Right lobe of liver (tissue), 6 donors: ENCODE measurements around the gene TRIM4. TPM values are rescaled to one million over a fixed set of nuclear protein-coding genes. Genes with fewer than 3 reads are reported as not detected.
"Not testable (repeated sequence)": the region's sequence is repeated elsewhere in the genome, so short reads cannot be mapped to it uniquely, and the experiment has no call there.

Experiments used
- ATAC-seq, 4 donors: fragments of 200-7000 bp; cut with Tn5 transposase; one replicate each; pipeline ENCODE4 v1.9.1; 2020; ENCODE audit warnings: mild to moderate bottlenecking in 4 of 4, moderate library complexity in 4 of 4
- DNase-seq, 3 donors: peaks; one replicate each; pipeline ENCODE4 v3.0.0-alpha.2; 2020
- H3K27ac ChIP-seq, 3 donors: fragments of 200-600 bp; one replicate each; pipeline ENCODE4 v1.8.0; 2022
- H3K27me3 ChIP-seq, 2 donors: fragments of 200-600 bp; one replicate each; pipeline ENCODE4 v1.8.0; 2022
- H3K36me3 ChIP-seq, 4 donors: fragments of 200-600 bp; sonication (generic) in 1 of 4; one replicate each; pipeline versions ENCODE4 v1.5.1 to v1.8.0; 2017 to 2022; ENCODE audit warnings: control low read depth in 1 of 4
- H3K4me1 ChIP-seq, 4 donors: fragments of 200-600 bp; sonication (generic) in 1 of 4; one replicate each; pipeline versions ENCODE4 v1.5.1 to v1.8.0; 2017 to 2022; ENCODE audit warnings: control low read depth in 1 of 4
- H3K4me3 ChIP-seq, 3 donors: fragments of 200-600 bp; one replicate each; pipeline ENCODE4 v1.8.0; 2022
- H3K9me3 ChIP-seq, 4 donors: fragments of 200-600 bp; sonication (generic) in 1 of 4; one replicate each; pipeline versions ENCODE4 v1.5.1 to v1.8.0; 2017 to 2022; ENCODE audit warnings: control low read depth in 1 of 4
- POLR2A ChIP-seq: fragments of 450-650 bp; IDR thresholded peaks from one replicate; pipeline ENCODE4 v1.6.1; 2017; ENCODE audit warnings: antibody characterized with exemption, mild to moderate bottlenecking
- WGBS: methylation state at CpG from one replicate; pipeline ENCODE4 v1.1.6; 2018; ENCODE audit warnings: low coverage, low lambda C conversion rate; ENCODE audit not compliant: insufficient coverage; ENCODE audit errors: missing lambda C conversion rate; 5-methylcytosine and 5-hydroxymethylcytosine counted together
- intact Hi-C, 2 donors: fragments of 100-400 bp; cut with DNase I; formaldehyde crosslinking; loops; one replicate each; pipeline versions ENCODE4 v1.11.2 to v1.14.1; 2022
- total RNA-seq, 6 experiments: library from RNA; depleted of rRNA in 2 of 6; stranded (reverse); fragments of >200 nt in 2 of 6; fragmentation: NEBNext Ultra II Directional in 3 of 6; extraction: Animal tissue kit (Norgen Biotek cat#: 25700) in 3 of 6; gene quantifications; one replicate each; pipeline versions ENCODE4 v1.1.0 to v1.2.4, GENCODE V29; 2016 to 2023
- TF ChIP-seq, protein P1 (sequence below), 4 donors: fragments of 200-600 bp in 3 of 4; fragments of 450-650 bp in 1 of 4; IDR thresholded peaks; one replicate each; pipeline versions ENCODE4 v1.5.1 to v1.8.0; 2016 to 2022; ENCODE audit warnings: antibody characterized with exemption in 4 of 4, mild to moderate bottlenecking in 2 of 4
- donor health status: DM: no; HTN: yes; CAD: no.
- donor health status: DM: no; HTN: no; CAD: no.
- donor health status: DM: no; HTN: no; CAD: no.
- donor health status: DM: no; HTN: yes; CAD: no.
- donor health status: DM: no; HTN: yes; CAD: no.

The TRIM4 gene
- total RNA-seq, 6 experiments from 2014 or later, result 13.3 to 22.6 (median 16.3) TPM

DNA sequence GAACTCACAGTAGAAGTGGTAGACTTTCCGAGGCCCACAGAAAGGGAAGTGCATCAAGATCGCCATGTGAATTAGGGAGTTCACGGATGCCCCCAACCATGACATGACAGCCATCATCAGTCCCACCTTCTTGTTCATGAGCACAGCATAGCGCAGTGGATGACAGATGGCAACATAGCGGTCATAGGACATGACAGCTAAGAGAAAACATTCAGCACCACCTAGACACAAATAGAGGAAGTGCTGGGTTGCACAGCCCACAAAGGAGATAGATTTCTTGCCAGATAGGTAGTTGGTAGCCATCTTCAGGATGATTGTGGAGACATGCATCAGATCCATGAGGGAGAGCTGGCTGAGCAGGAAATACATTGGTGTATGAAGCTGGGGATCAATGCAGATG, 42.8 kb downstream of the TRIM4 start:
- H3K27ac ChIP-seq, result no peak overlapping the region
- H3K36me3 ChIP-seq, result no peaks in the 10 kb centered on the region
- no peaks in the 10 kb centered on the region for H3K27me3 ChIP-seq
- H3K4me1 ChIP-seq, result no peaks in the 10 kb centered on the region
- DNase-seq (no peak), ATAC-seq (no peak)
- H3K9me3 ChIP-seq, result no peaks in the 10 kb centered on the region
- H3K4me3 ChIP-seq, result no peak overlapping the region
- intact Hi-C loops, result no loop called here
- no peak for TF ChIP-seq POLR2A
- TF ChIP-seq, protein P1, sequence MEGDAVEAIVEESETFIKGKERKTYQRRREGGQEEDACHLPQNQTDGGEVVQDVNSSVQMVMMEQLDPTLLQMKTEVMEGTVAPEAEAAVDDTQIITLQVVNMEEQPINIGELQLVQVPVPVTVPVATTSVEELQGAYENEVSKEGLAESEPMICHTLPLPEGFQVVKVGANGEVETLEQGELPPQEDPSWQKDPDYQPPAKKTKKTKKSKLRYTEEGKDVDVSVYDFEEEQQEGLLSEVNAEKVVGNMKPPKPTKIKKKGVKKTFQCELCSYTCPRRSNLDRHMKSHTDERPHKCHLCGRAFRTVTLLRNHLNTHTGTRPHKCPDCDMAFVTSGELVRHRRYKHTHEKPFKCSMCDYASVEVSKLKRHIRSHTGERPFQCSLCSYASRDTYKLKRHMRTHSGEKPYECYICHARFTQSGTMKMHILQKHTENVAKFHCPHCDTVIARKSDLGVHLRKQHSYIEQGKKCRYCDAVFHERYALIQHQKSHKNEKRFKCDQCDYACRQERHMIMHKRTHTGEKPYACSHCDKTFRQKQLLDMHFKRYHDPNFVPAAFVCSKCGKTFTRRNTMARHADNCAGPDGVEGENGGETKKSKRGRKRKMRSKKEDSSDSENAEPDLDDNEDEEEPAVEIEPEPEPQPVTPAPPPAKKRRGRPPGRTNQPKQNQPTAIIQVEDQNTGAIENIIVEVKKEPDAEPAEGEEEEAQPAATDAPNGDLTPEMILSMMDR (IDR thresholded peaks at IDR 0.05), result no peak
- WGBS, result 77% methylated on average over 5 of the region's 5 CpGs

DNA sequence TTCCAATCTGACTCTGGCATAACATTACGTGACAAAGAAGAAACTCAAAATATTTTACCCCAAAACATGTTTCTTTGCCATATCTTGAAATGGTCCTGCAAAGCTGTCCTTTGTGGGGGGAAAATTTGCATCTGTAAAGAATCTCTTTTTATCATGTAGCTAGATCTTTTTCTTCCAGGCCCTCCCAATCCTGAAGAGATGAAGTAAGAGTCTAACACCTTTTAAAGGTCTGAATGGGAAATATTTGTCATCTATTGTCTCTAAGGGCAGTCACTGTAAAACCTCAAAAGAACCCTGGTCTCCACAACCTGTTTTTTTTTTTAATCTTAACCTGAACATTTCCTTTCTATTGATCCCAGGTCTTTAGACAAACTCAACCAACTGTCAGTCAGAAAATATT, 51.1 kb downstream of the TRIM4 start:
- intact Hi-C loops, result no loop called here
- H3K27ac ChIP-seq, result no peak overlapping the region
- WGBS, result 67% methylated on average over 1 of the region's 1 CpG
- H3K4me1 ChIP-seq, result no peaks in the 10 kb centered on the region
- no peak for TF ChIP-seq POLR2A
- TF ChIP-seq, protein P1 (IDR thresholded peaks at IDR 0.05), result no peak
- H3K9me3 ChIP-seq, result no peaks in the 10 kb centered on the region
- peaks cover 0 to 34% (median 2%) of the 10 kb centered on the region in 4 donors for H3K36me3 ChIP-seq
- no peaks in the 10 kb centered on the region for H3K27me3 ChIP-seq
- no peak for ATAC-seq
- no peak overlapping the region for H3K4me3 ChIP-seq
- DNase-seq, result no peak

DNA sequence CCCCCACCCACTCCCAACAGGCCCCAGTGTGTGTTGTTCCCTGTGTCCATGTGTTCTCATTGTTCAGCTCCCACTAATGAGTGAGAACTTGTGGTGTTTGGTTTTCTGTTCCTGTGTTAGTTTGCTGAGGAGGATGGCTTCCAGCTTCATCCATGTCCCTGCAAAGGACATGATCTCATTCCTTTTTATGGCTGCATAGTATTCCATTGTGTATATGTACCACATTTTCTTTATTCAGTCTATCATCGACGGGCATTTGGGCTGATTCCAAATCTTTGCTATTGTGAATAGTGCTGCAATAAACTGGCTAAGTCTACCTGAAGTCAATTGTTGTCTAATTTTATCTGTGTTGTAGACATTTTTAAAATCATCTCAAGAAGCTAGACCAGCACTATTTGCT, 51.9 kb downstream of the TRIM4 start:
- H3K4me1 ChIP-seq, ATAC-seq, DNase-seq, H3K27ac ChIP-seq, H3K9me3 ChIP-seq, H3K27me3 ChIP-seq, intact Hi-C loops, H3K4me3 ChIP-seq: not testable (repeated sequence)
- peaks cover 0 to 42% (median 6%) of the 10 kb centered on the region in 4 donors for H3K36me3 ChIP-seq
- 95% methylated on average over 2 of the region's 2 CpGs for WGBS

DNA sequence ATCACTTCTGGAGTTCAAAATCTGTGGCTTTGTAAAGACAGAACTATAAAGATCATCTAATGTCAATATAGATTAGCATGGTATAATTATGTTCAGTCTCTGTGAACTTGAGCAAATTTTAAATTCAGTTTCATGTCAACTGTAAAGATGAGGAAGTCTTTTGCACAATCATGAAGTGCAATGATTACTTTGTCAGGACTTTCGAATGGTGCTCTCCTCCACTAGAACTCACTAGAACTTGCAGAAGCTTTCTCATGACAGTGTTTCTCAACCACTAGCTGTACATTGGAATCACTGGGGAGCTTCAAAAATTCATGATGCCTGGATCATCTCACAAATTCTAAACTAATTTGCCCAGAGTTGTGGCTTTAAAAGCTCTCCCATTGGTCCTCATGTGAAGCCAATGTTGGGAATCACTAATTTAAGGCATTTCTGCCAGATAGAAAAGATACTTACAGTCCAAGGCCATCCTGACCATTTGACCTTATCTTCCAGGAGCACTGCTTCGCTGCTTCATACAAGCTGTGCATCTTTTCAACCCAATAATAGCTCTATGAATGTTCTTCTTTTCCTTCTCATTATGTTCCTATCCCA, 55.4 kb downstream of the TRIM4 start:
- Histone ChIP-seq H3K4me1 (peaks cover 0 to 4% (median 0%) of the 10 kb centered on the region in 4 donors), H3K27me3 (no peaks in the 10 kb centered on the region), H3K27ac (no peak overlapping the region), H3K36me3 (peaks cover 0 to 77% (median 17%) of the 10 kb centered on the region in 4 donors), H3K4me3 (no peak overlapping the region), H3K9me3 (no peaks in the 10 kb centered on the region)
- no peak for DNase-seq
- TF ChIP-seq POLR2A, result no peak
- TF ChIP-seq, protein P1 (IDR thresholded peaks at IDR 0.05), result no peak
- intact Hi-C loops, result no loop called here
- no peak for ATAC-seq
- 78% methylated on average over 2 of the region's 2 CpGs for WGBS

DNA sequence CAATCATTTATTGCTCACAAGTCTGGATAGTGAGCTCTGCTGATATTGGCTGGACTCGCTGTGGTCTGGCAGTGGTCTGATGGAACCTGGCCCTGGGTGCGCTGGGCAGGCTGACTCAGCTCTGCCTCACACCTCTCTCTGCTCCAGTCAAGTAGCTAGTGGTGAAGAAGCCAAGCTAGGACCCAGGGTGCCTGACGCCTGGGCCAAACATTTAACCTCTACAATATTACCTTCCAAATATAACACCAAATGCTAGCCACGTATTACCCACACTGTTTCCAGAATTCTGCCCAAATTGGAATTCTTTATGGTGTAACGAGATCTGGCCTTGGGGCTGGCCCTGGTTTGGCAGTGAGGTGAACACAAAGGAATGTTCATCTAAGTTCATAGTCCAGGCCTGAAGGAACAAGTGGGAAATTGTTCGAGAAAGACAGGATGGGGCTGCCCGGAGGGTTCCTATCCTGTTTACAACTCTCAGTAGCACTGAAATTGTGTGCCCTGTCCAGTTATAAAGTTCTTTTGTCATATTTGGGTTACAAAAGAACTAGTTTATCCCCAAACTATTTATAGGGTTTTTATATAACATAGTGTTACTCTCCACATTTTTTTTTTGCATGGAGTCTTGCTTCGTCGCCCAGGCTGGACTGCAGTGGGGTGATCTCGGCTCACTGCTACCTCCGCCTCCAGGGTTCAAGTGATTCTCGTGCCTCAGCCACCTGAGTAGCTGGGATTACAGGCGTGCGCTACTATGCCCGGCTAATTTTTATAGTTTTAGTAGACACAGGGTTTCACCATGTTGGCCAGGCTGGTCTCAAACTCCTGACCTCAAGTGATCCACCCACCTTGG, 58.8 kb downstream of the TRIM4 start:
- peaks cover 0 to 98% (median 23%) of the 10 kb centered on the region in 4 donors for H3K36me3 ChIP-seq
- DNase-seq (peak in 2 of 3 donors; percentile 44 to 59), ATAC-seq (peak; percentile 66 to 95 (median 70))
- WGBS, result 84% methylated on average over 9 of the region's 15 CpGs
- H3K27ac ChIP-seq, result peak overlapping the region in 1 of 3 donors; percentile 42
- no peaks in the 10 kb centered on the region for H3K9me3 ChIP-seq
- TF ChIP-seq, protein P1 (IDR thresholded peaks at IDR 0.05), result no peak
- TF ChIP-seq POLR2A, result no peak
- intact Hi-C loops, result no loop called here
- no peaks in the 10 kb centered on the region for H3K27me3 ChIP-seq
- peaks cover 0 to 4% (median 0%) of the 10 kb centered on the region in 4 donors for H3K4me1 ChIP-seq
- H3K4me3 ChIP-seq, result no peak overlapping the region
